ENCODE measurements around the gene DHRS12.

Gene DHRS12

DNA sequence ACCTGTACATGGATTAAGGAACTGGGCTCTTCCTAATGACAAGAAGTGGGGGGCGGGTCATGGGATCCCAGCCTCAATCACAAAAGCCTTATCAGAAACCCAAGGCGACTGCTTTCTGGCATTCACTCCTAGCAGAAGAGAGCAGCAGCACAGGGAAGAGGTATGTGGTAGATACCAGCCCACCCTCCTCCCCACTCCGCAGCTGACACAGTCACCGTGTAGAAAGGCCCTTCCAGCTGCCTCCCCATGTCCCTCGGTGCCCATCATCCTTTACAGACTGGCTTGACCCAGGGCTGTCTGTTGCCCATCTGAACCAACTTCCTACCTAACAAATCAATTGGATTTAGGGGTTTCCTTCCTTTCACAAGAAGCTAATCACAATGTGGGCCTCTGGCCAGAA lies 3.1 kb upstream of the DHRS12 start:
- no peak overlapping the region for H3K9ac ChIP-seq (ENCODE audit: low read depth, low read length, poor library complexity)
- no CpG with 5 or more reads among the region's 5 CpGs for WGBS, 2 donors (ENCODE audit: extremely low coverage in 2 of 2, insufficient read length in 2 of 2, insufficient replicate concordance in 1 of 2)
- no peak for DNase-seq (ENCODE audit: low spot score)

GRCh38 chr13:51806566-51806965 lies 2.6 kb upstream of the DHRS12 start:
- Histone ChIP-seq H3K36me3 (replicated peaks in 1 of 2; ENCODE audit: control insufficient read depth in 2 of 2, insufficient read depth in 2 of 2, low read length in 2 of 2) (no peaks in the 10 kb centered on the region), H3K4me1 (ENCODE audit: control insufficient read depth in 2 of 2, insufficient read depth in 1 of 2, low read depth in 1 of 2, low read length in 2 of 2) (peaks cover 21 to 26% of the 10 kb centered on the region in 2 donors), H3K9ac (ENCODE audit: low read depth, low read length, poor library complexity) (no peak overlapping the region), H3K18ac (ENCODE audit: low read length) (no peak overlapping the region), H4K8ac (ENCODE audit: low read depth, low read length) (no peak overlapping the region), H2BK15ac (ENCODE audit: low read length) (no peak overlapping the region), H3K4me3 (ENCODE audit: low read length in 2 of 2) (no peak overlapping the region), H3K23ac (ENCODE audit: low read depth, low read length, poor library complexity) (no peak overlapping the region), H2AK5ac (ENCODE audit: low read depth, low read length) (no peak overlapping the region), H2AFZ (ENCODE audit: low read length) (peak overlapping the region; percentile 52), H3K4ac (ENCODE audit: low read length) (no peak overlapping the region), H2BK5ac (ENCODE audit: low read length) (no peak overlapping the region), H3K27me3 (ENCODE audit: control insufficient read depth in 3 of 3, insufficient read depth in 3 of 3, low read depth in 1 of 3, low read length in 3 of 3) (no peaks in the 10 kb centered on the region), H4K91ac (ENCODE audit: low read depth, low read length, poor library complexity) (no peak overlapping the region), H3K9me3 (replicated peaks in 1 of 2; ENCODE audit: control insufficient read depth in 2 of 2, insufficient read depth in 1 of 2, low read depth in 1 of 2, low read length in 2 of 2) (no peaks in the 10 kb centered on the region), H3K79me1 (ENCODE audit: low read depth, low read length) (no peaks in the 10 kb centered on the region), H3K27ac (replicated peaks; ENCODE audit: low read length) (no peak overlapping the region), H2BK12ac (ENCODE audit: low read length) (no peak overlapping the region), H2BK120ac (ENCODE audit: low read depth, low read length) (no peak overlapping the region), H3K14ac (ENCODE audit: low read length) (no peak overlapping the region), H3K4me2 (ENCODE audit: insufficient read depth, low read length, poor library complexity, severe bottlenecking) (no peak overlapping the region)
- no CpG with 5 or more reads among the region's 2 CpGs for WGBS, 2 donors (ENCODE audit: extremely low coverage in 2 of 2, insufficient read length in 2 of 2, insufficient replicate concordance in 1 of 2)
- DNase-seq (ENCODE audit: low spot score), result no peak

More for the DNA sequence above, 3.1 kb upstream of the DHRS12 start:
- Histone ChIP-seq H2AFZ (ENCODE audit: low read length) (peak overlapping the region; percentile 10), H3K27ac (replicated peaks; ENCODE audit: low read length) (no peak overlapping the region), H3K4me2 (ENCODE audit: insufficient read depth, low read length, poor library complexity, severe bottlenecking) (no peak overlapping the region), H3K4me1 (ENCODE audit: control insufficient read depth in 2 of 2, insufficient read depth in 1 of 2, low read depth in 1 of 2, low read length in 2 of 2) (peaks cover 19 to 22% of the 10 kb centered on the region in 2 donors), H2BK120ac (ENCODE audit: low read depth, low read length) (no peak overlapping the region), H3K79me1 (ENCODE audit: low read depth, low read length) (no peaks in the 10 kb centered on the region), H3K18ac (ENCODE audit: low read length) (no peak overlapping the region), H3K4ac (ENCODE audit: low read length) (no peak overlapping the region), H3K9me3 (replicated peaks in 1 of 2; ENCODE audit: control insufficient read depth in 2 of 2, insufficient read depth in 1 of 2, low read depth in 1 of 2, low read length in 2 of 2) (no peaks in the 10 kb centered on the region), H2AK5ac (ENCODE audit: low read depth, low read length) (no peak overlapping the region), H3K4me3 (ENCODE audit: low read length in 2 of 2) (no peak overlapping the region), H2BK5ac (ENCODE audit: low read length) (no peak overlapping the region), H3K36me3 (replicated peaks in 1 of 2; ENCODE audit: control insufficient read depth in 2 of 2, insufficient read depth in 2 of 2, low read length in 2 of 2) (no peaks in the 10 kb centered on the region), H3K23ac (ENCODE audit: low read depth, low read length, poor library complexity) (peak overlapping the region; percentile 6), H3K27me3 (ENCODE audit: control insufficient read depth in 3 of 3, insufficient read depth in 3 of 3, low read depth in 1 of 3, low read length in 3 of 3) (no peaks in the 10 kb centered on the region), H4K8ac (ENCODE audit: low read depth, low read length) (no peak overlapping the region), H2BK15ac (ENCODE audit: low read length) (no peak overlapping the region), H3K14ac (ENCODE audit: low read length) (no peak overlapping the region), H2BK12ac (ENCODE audit: low read length) (no peak overlapping the region), H4K91ac (ENCODE audit: low read depth, low read length, poor library complexity) (no peak overlapping the region)

DNA sequence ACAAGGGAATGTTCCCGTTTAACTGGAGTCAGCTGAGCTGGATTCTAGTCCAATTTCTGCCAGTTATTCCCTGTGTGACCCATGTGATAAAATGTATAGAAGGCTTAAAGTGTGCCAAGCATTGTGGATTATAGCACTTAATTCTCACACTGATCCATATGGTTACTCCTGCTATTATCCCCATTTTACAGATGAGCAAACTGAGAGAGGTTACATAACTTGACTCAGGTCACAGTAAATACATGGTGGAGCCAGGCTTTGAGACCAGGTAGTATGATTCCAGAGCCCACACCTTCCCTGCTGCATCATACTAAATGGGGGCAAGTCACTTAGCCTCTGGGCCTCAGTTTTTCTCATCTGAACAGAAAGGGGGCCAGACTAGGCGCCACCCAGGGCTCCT lies 2.0 kb upstream of the DHRS12 start:
- no peak overlapping the region for H3K4ac ChIP-seq (ENCODE audit: low read length)
- no peaks in the 10 kb centered on the region for H3K9me3 ChIP-seq (replicated peaks in 1 of 2; ENCODE audit: control insufficient read depth in 2 of 2, insufficient read depth in 1 of 2, low read depth in 1 of 2, low read length in 2 of 2)
- H3K27me3 ChIP-seq (ENCODE audit: control insufficient read depth in 3 of 3, insufficient read depth in 3 of 3, low read depth in 1 of 3, low read length in 3 of 3), result no peaks in the 10 kb centered on the region
- no peak overlapping the region for H3K4me2 ChIP-seq (ENCODE audit: insufficient read depth, low read length, poor library complexity, severe bottlenecking)
- H2BK5ac ChIP-seq (ENCODE audit: low read length), result no peak overlapping the region
- H3K79me1 ChIP-seq (ENCODE audit: low read depth, low read length), result no peaks in the 10 kb centered on the region
- H3K23ac ChIP-seq (ENCODE audit: low read depth, low read length, poor library complexity), result no peak overlapping the region
- no peak overlapping the region for H3K4me3 ChIP-seq (ENCODE audit: low read length in 2 of 2)
- H3K27ac ChIP-seq (replicated peaks; ENCODE audit: low read length), result no peak overlapping the region
- no peaks in the 10 kb centered on the region for H3K36me3 ChIP-seq (replicated peaks in 1 of 2; ENCODE audit: control insufficient read depth in 2 of 2, insufficient read depth in 2 of 2, low read length in 2 of 2)
- no peak overlapping the region for H2BK12ac ChIP-seq (ENCODE audit: low read length)
- DNase-seq (ENCODE audit: low spot score), result no peak
- no peak overlapping the region for H4K8ac ChIP-seq (ENCODE audit: low read depth, low read length)
- H3K9ac ChIP-seq (ENCODE audit: low read depth, low read length, poor library complexity), result no peak overlapping the region
- no peak overlapping the region for H2BK120ac ChIP-seq (ENCODE audit: low read depth, low read length)
- H4K91ac ChIP-seq (ENCODE audit: low read depth, low read length, poor library complexity), result no peak overlapping the region
- H2BK15ac ChIP-seq (ENCODE audit: low read length), result no peak overlapping the region
- peak overlapping the region; percentile 52 for H2AFZ ChIP-seq (ENCODE audit: low read length)
- peaks cover 22 to 26% of the 10 kb centered on the region in 2 donors for H3K4me1 ChIP-seq (ENCODE audit: control insufficient read depth in 2 of 2, insufficient read depth in 1 of 2, low read depth in 1 of 2, low read length in 2 of 2)
- H2AK5ac ChIP-seq (ENCODE audit: low read depth, low read length), result no peak overlapping the region
- H3K18ac ChIP-seq (ENCODE audit: low read length), result no peak overlapping the region
- no peak overlapping the region for H3K14ac ChIP-seq (ENCODE audit: low read length)
- WGBS, 2 donors (ENCODE audit: extremely low coverage in 2 of 2, insufficient read length in 2 of 2, insufficient replicate concordance in 1 of 2), result no CpG with 5 or more reads among the region's 2 CpGs

- no peak overlapping the region for H2BK5ac ChIP-seq (ENCODE audit: low read length)
- no peak overlapping the region for H3K23ac ChIP-seq (ENCODE audit: low read depth, low read length, poor library complexity)
- no peak overlapping the region for H3K9ac ChIP-seq (ENCODE audit: low read depth, low read length, poor library complexity)
- no peak overlapping the region for H3K27ac ChIP-seq (replicated peaks; ENCODE audit: low read length)
- no peak overlapping the region for H4K91ac ChIP-seq (ENCODE audit: low read depth, low read length, poor library complexity)
- H2BK120ac ChIP-seq (ENCODE audit: low read depth, low read length), result no peak overlapping the region
- no peaks in the 10 kb centered on the region for H3K79me1 ChIP-seq (ENCODE audit: low read depth, low read length)
- H3K9me3 ChIP-seq (replicated peaks in 1 of 2; ENCODE audit: control insufficient read depth in 2 of 2, insufficient read depth in 1 of 2, low read depth in 1 of 2, low read length in 2 of 2), result no peaks in the 10 kb centered on the region
- no peak overlapping the region for H2BK15ac ChIP-seq (ENCODE audit: low read length)
- H2AFZ ChIP-seq (ENCODE audit: low read length), result no peak overlapping the region
- no peak overlapping the region for H2AK5ac ChIP-seq (ENCODE audit: low read depth, low read length)
- H3K4ac ChIP-seq (ENCODE audit: low read length), result no peak overlapping the region
- DNase-seq (ENCODE audit: low spot score), result no peak
- no peak overlapping the region for H4K8ac ChIP-seq (ENCODE audit: low read depth, low read length)
- H2BK12ac ChIP-seq (ENCODE audit: low read length), result no peak overlapping the region
- no CpG with 5 or more reads among the region's 4 CpGs for WGBS, 2 donors (ENCODE audit: extremely low coverage in 2 of 2, insufficient read length in 2 of 2, insufficient replicate concordance in 1 of 2)
- H3K14ac ChIP-seq (ENCODE audit: low read length), result no peak overlapping the region
- H3K18ac ChIP-seq (ENCODE audit: low read length), result no peak overlapping the region
- H3K4me3 ChIP-seq (ENCODE audit: low read length in 2 of 2), result no peak overlapping the region
- no peaks in the 10 kb centered on the region for H3K36me3 ChIP-seq (replicated peaks in 1 of 2; ENCODE audit: control insufficient read depth in 2 of 2, insufficient read depth in 2 of 2, low read length in 2 of 2)
- peaks cover 26 to 28% of the 10 kb centered on the region in 2 donors for H3K4me1 ChIP-seq (ENCODE audit: control insufficient read depth in 2 of 2, insufficient read depth in 1 of 2, low read depth in 1 of 2, low read length in 2 of 2)
- no peak overlapping the region for H3K4me2 ChIP-seq (ENCODE audit: insufficient read depth, low read length, poor library complexity, severe bottlenecking)
- no peaks in the 10 kb centered on the region for H3K27me3 ChIP-seq (ENCODE audit: control insufficient read depth in 3 of 3, insufficient read depth in 3 of 3, low read depth in 1 of 3, low read length in 3 of 3)
Observed at GRCh38 chr13:51805313-51805712, 1.4 kb upstream of the DHRS12 start.

Data from neuronal stem cell (in vitro differentiated cells).